ENCODE data around the gene FGFRL1. TPM values are rescaled to one million over a fixed set of nuclear protein-coding genes. Genes with fewer than 3 reads are reported as not detected.

The FGFRL1 gene
- total and polyA plus RNA-seq, 2 of the 13 experiments (the other 11 are each of a cell fraction or from before 2014, with no cell fraction given) = 19.1 to 30.6 TPM

DNA sequence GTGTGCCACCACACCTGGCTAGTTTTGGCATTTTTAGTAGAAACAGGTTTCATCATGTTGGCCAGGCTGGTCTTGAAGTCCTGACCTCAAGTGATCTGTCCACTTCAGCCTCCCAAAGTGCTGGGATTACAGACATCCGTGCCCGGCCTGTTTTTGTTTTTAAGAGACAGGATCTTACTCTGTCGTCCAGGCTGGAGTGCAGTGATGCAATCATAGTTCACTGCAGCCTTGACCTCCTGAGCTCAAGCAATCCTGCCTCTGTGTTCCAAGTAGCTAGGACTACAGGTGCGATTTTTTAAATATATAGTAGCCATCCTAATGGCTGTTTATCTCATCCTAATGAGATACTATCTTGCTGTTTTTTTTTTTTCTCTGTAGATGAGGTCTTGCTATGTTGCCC, 54.3 kb downstream of the FGFRL1 start (continued):
- 0 out of 2 replicates have a peak, but pooled peaks have one; percentile 18 for TF ChIP-seq HNF4A (CRISPR knock-in tag; IDR thresholded peaks at IDR 0.05)
- no peak for TF ChIP-seq NR1H2 (CRISPR knock-in tag; IDR thresholded peaks at IDR 0.05; ENCODE audit: borderline replicate concordance, low read depth)
- no peak for TF ChIP-seq CREB3 (CRISPR knock-in tag; IDR thresholded peaks at IDR 0.05)
- no peak for TF ChIP-seq HDAC2 (CRISPR knock-in tag; IDR thresholded peaks at IDR 0.05)
- TF ChIP-seq CEBPG (CRISPR knock-in tag; IDR thresholded peaks at IDR 0.05) = peak; percentile 73
- TF ChIP-seq RARA (CRISPR knock-in tag; IDR thresholded peaks at IDR 0.05) = peak; percentile 81
- TF ChIP-seq ZNF225 (CRISPR knock-in tag; IDR thresholded peaks at IDR 0.05) = no peak
- no peak for TF ChIP-seq ZNF570 (CRISPR knock-in tag; IDR thresholded peaks at IDR 0.05; ENCODE audit: borderline replicate concordance)
- peak in 1 of 2 experiments; percentile 50; a peak in 1 of 4 replicates for TF ChIP-seq NR2F1 (CRISPR knock-in tag; IDR thresholded peaks at IDR 0.05)
- no peak for TF ChIP-seq PRDM10 (CRISPR knock-in tag; IDR thresholded peaks at IDR 0.05; ENCODE audit: low read depth)

Data from HepG2 (cell line).